Tibial nerve (tissue), 4 donors: ENCODE measurements around the gene CASQ2. TPM values are rescaled to one million over a fixed set of nuclear protein-coding genes. Genes with fewer than 3 reads are reported as not detected.

ENCODE experiments used
- DNase-seq, 2 donors: peaks; one replicate each; pipeline ENCODE4 v3.0.0-alpha.2; 2019; ENCODE audit warnings: low spot score in 2 of 2
- H3K27ac ChIP-seq, 4 donors: fragments of 200-600 bp; sonication (generic) in 3 of 4; one replicate each; pipeline ENCODE4 v1.5.1; 2017 to 2019; ENCODE audit warnings: mild to moderate bottlenecking in 1 of 4
- H3K27me3 ChIP-seq, 2 donors: fragments of 200-600 bp; sonication (generic) in 1 of 2; one replicate each; pipeline versions ENCODE4 v1.5.1 to v1.6.0; 2017 to 2019
- H3K36me3 ChIP-seq, 3 donors: fragments of 200-600 bp; sonication (generic); one replicate each; pipeline ENCODE4 v1.5.1; 2018 to 2019
- H3K4me1 ChIP-seq, 4 donors: fragments of 200-600 bp; sonication (generic) in 3 of 4; one replicate each; pipeline ENCODE4 v1.5.1; 2017 to 2019
- H3K4me3 ChIP-seq, 4 donors: fragments of 200-600 bp; sonication (generic) in 3 of 4; one replicate each; pipeline ENCODE4 v1.5.1; 2017 to 2019; ENCODE audit warnings: mild to moderate bottlenecking in 1 of 4, moderate library complexity in 1 of 4
- H3K9me3 ChIP-seq, 4 donors: fragments of 200-600 bp; sonication (generic) in 3 of 4; one replicate each; pipeline ENCODE4 v1.5.1; 2017 to 2019
- EP300 ChIP-seq, 2 donors: sonication (generic); formaldehyde crosslinking; IDR thresholded peaks; one replicate each; pipeline ENCODE4 v1.6.1; 2017; ENCODE audit warnings: antibody characterized with exemption in 2 of 2, mild to moderate bottlenecking in 1 of 2
- POLR2A ChIP-seq, 2 donors: fragments of 450-650 bp; IDR thresholded peaks; one replicate each; pipeline ENCODE4 v1.6.1; 2017; ENCODE audit warnings: antibody characterized with exemption in 2 of 2, mild to moderate bottlenecking in 2 of 2, moderate library complexity in 2 of 2
- WGBS, 2 donors: methylation state at CpG; one replicate each; pipeline ENCODE4 v1.1.5; 2018; 5-methylcytosine and 5-hydroxymethylcytosine counted together
- total RNA-seq, 4 donors: library from RNA; depleted of rRNA; stranded (reverse); fragments of >200 nt; gene quantifications; one replicate each; pipeline ENCODE4 v1.1.0, GENCODE V29; 2016
- TF ChIP-seq, protein P1 (sequence below), 5 experiments: fragments of 200-600 bp in 3 of 5; fragments of 450-650 bp in 2 of 5; sonication (generic) in 3 of 5; IDR thresholded peaks; one replicate each; pipeline ENCODE4 v1.5.1; 2016 to 2019; ENCODE audit warnings: antibody characterized with exemption in 5 of 5, mild to moderate bottlenecking in 3 of 5, moderate library complexity in 2 of 5

The CASQ2 gene
- total RNA-seq, 4 donors from 2014 or later = 3.6 to 7.3 (median 5.8) TPM

DNA sequence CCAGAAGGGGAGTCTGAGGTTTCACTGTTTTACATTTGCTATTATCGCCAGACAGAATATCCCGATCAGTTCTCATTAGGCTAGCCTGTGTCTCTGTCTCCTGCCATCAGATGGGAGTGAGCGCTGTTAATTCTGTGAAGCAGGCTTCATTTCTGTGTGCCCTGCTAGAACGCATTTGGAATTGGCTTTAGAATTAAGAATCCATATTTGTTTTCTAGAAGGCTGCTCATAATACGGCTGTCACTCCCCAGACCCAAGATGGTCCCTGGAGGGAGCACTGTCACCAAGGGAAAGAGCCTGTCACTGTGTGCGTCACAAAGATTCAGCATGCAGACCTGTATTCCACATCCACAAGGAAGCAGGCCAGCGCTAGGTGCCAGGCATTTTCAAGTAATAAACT lies 49.2 kb downstream of the CASQ2 start:
- Histone ChIP-seq H3K9me3 (no peaks in the 10 kb centered on the region), H3K27me3 (no peaks in the 10 kb centered on the region), H3K4me3 (no peak overlapping the region), H3K36me3 (no peaks in the 10 kb centered on the region), H3K27ac (no peak overlapping the region), H3K4me1 (peaks cover 0 to 1% (median 0%) of the 10 kb centered on the region in 4 donors)
- 90 to 94% methylated on average over 7 of the region's 7 CpGs for WGBS, 2 donors
- TF ChIP-seq, protein P1, sequence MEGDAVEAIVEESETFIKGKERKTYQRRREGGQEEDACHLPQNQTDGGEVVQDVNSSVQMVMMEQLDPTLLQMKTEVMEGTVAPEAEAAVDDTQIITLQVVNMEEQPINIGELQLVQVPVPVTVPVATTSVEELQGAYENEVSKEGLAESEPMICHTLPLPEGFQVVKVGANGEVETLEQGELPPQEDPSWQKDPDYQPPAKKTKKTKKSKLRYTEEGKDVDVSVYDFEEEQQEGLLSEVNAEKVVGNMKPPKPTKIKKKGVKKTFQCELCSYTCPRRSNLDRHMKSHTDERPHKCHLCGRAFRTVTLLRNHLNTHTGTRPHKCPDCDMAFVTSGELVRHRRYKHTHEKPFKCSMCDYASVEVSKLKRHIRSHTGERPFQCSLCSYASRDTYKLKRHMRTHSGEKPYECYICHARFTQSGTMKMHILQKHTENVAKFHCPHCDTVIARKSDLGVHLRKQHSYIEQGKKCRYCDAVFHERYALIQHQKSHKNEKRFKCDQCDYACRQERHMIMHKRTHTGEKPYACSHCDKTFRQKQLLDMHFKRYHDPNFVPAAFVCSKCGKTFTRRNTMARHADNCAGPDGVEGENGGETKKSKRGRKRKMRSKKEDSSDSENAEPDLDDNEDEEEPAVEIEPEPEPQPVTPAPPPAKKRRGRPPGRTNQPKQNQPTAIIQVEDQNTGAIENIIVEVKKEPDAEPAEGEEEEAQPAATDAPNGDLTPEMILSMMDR (IDR thresholded peaks at IDR 0.05) = no peak
- no peak for TF ChIP-seq POLR2A (IDR thresholded peaks at IDR 0.05)
- no peak for DNase-seq

DNA sequence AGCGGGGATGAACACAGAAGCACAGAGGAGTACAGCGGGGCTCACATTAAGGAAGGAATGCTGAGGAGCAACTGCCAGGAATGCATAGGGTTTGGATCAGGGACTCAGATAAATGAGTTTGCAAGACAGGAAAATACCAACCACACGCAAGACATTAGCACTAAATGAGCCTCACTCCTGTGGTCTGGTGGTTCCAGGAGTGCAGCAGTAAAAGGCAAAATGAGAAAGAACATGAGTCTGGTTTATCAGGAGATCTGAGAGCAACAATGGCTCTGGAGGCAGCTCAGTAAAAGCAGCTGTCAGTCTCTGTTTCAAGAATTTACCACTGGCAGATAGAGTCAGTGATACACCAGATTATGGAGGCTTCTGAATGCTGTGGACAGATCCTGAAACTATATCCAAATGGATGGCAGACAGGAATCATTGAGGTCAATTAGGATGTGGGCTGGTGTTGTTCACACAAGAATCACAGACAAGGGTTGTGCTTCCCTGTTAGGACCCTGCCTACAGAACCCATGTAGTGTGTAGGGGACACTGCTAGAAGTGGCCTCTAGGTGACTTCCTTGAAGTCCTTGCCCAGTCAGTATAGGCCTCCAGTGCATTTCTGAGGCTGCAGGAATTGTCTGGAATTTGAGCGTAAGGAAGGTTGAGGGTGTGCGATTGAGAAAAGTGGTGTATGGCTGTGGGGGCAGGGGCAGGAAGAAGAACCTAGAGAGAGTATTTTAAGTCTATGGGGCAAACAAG lies 50.3 kb downstream of the CASQ2 start:
- TF ChIP-seq, protein P1 (IDR thresholded peaks at IDR 0.05) = no peak
- no peak for TF ChIP-seq EP300 (IDR thresholded peaks at IDR 0.05)
- no peak for TF ChIP-seq POLR2A (IDR thresholded peaks at IDR 0.05)
- no peak overlapping the region for H3K27ac ChIP-seq
- H3K4me1 ChIP-seq = no peaks in the 10 kb centered on the region
- no peaks in the 10 kb centered on the region for H3K27me3 ChIP-seq
- no peak overlapping the region for H3K4me3 ChIP-seq
- DNase-seq = no peak
- 79 to 87% methylated on average over 5 of the region's 5 CpGs for WGBS, 2 donors
- no peaks in the 10 kb centered on the region for H3K9me3 ChIP-seq
- no peaks in the 10 kb centered on the region for H3K36me3 ChIP-seq

DNA sequence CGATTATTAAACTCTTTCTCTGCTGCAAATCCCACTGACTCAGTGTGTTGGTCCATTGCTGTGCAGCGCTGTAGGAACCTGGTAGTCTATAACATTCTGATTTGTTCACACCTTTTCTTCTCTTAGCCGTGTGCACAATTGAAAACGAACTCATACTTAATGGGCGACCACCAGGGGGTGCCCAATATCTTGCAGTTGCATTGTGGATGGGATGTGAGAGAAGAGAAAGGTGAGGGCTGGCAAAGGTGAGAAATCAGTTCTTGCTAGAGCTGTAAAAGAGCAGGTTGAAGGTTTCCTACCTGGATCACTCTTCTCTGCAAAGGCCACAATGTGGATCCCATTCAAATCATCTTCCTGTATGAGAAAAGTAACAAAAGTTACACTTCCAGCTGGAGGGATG lies 51.0 kb downstream of the CASQ2 start:
- Histone ChIP-seq H3K9me3 (no peaks in the 10 kb centered on the region), H3K27ac (no peak overlapping the region), H3K4me3 (no peak overlapping the region), H3K4me1 (no peaks in the 10 kb centered on the region), H3K27me3 (no peaks in the 10 kb centered on the region), H3K36me3 (no peaks in the 10 kb centered on the region)
- WGBS, 2 donors = 58 to 60% methylated on average over 5 of the region's 5 CpGs
- DNase-seq = peak; percentile 45 to 70
- TF ChIP-seq, protein P1 (IDR thresholded peaks at IDR 0.05) = peak; percentile 36 to 72 (median 43)
- TF ChIP-seq POLR2A (IDR thresholded peaks at IDR 0.05) = no peak

DNA sequence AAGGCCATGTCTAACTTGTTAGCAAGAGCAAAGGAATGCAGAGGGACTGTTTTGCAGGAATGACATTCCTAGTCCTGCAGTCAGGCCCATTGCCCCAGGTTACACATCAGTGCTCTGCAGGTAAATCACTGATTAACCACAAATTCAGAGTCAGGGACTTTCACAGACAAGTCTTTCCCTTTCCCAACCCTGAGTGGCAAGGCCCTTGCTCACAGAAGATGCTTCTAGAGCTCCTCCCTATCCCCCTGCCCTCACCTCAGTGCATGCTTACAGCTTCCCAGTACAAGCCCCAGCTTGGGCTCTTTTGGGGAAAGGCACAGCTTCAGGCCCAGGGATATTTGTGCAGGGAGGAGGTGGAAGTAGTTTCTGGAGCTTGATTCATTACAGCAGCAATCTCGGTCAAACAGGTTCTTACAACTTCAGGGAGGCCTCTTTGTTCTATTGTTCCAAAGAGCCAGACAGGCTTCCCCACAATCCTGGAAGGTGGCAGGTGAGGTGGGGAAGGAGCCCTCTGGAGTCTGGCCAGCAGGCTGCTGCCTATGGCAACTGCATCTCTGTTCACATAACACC lies 53.9 kb downstream of the CASQ2 start:
- Histone ChIP-seq H3K4me1 (no peaks in the 10 kb centered on the region), H3K27ac (no peak overlapping the region), H3K27me3 (no peaks in the 10 kb centered on the region), H3K9me3 (no peaks in the 10 kb centered on the region), H3K36me3 (no peaks in the 10 kb centered on the region), H3K4me3 (no peak overlapping the region)
- no peak for DNase-seq
- TF ChIP-seq, protein P1 (IDR thresholded peaks at IDR 0.05) = no peak
- TF ChIP-seq POLR2A (IDR thresholded peaks at IDR 0.05) (no peak), EP300 (IDR thresholded peaks at IDR 0.05) (no peak)
- WGBS, 2 donors = 50 to 79% methylated on average over 1 of the region's 1 CpG

DNA sequence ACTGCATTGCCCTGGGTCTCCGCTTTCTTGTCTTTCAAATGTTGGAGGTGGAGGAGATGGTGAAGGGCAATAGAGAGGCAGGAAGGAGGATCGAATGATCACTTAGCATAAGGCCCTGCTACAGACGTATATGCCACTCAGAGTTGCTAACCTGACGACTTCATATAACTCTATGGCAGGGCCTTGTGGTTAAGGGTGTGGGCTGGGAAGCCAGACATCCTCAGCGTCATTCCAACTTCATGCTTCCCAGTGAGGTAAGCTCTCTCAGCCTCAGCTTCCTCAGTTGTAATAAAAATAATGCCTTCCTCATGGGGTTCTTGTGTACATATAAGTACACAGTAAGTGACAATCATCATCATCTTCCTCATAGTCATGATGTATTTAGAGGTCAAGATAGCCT lies 54.6 kb downstream of the CASQ2 start:
- 85 to 87% methylated on average over 5 of the region's 5 CpGs for WGBS, 2 donors

More for the DNA sequence above, 54.6 kb downstream of the CASQ2 start:
- no peaks in the 10 kb centered on the region for H3K9me3 ChIP-seq
- H3K36me3 ChIP-seq = no peaks in the 10 kb centered on the region
- H3K27me3 ChIP-seq = no peaks in the 10 kb centered on the region
- no peak overlapping the region for H3K27ac ChIP-seq
- H3K4me3 ChIP-seq = no peak overlapping the region
- no peaks in the 10 kb centered on the region for H3K4me1 ChIP-seq
- TF ChIP-seq, protein P1 (IDR thresholded peaks at IDR 0.05) = no peak
- TF ChIP-seq EP300 (IDR thresholded peaks at IDR 0.05) (no peak), POLR2A (IDR thresholded peaks at IDR 0.05) (no peak)
- no peak for DNase-seq
